OCI-LY3 (cell line): ENCODE measurements around the gene SLC36A4.

Source experiments
- CTCF ChIP-seq: fragments of 200-600, 300-600 bp; sonication (generic); IDR thresholded peaks from 2 replicates; pipeline ENCODE4 v1.5.1; 2014; ENCODE audit warnings: antibody characterized with exemption, low read length, low read depth
- EZH2phosphoT487 ChIP-seq: fragments of 200-600 bp; shearing (Covaris generic); IDR thresholded peaks from 2 replicates; pipeline ENCODE4 v1.6.1; 2018; ENCODE audit warnings: antibody characterized with exemption, mixed run types, low read depth

GRCh38 chr11:93122535-93123235 lies 75.1 kb downstream of the SLC36A4 start:
- TF ChIP-seq CTCF (no peak), EZH2phosphoT487 (no peak)
